Activated T-helper 2 cell treated with anti-CD3 and anti-CD28 coated beads, Interferon-gamma antibody, Interleukin-2, Interleukin-4, amounts not matched to agents 10 μg/mL and 5 μg/mL and 100 μg/mL, durations not matched to agents 14 hours and 24 hours and 36 hours (primary cell): ENCODE results near the gene ZNF777. TPM values are rescaled to one million over a fixed set of nuclear protein-coding genes. Genes with fewer than 3 reads are reported as not detected.

Experiments
- total RNA-seq: library from RNA; stranded (reverse); gene quantifications from 2 replicates; pipeline ENCODE4 v1.2.3, GENCODE V29; 2022

Gene ZNF777
- total RNA-seq, 1 donor from 2014 or later = 16.6 TPM

Other genes with a start within 250 kb of the ZNF777 start
- 18.4 and 20.1 TPM in 2 replicates for gene ZNF212, start 221.4 kb downstream of the ZNF777 start, total RNA-seq
- gene ZNF783, start 198.9 kb downstream of the ZNF777 start, total RNA-seq = 25.0 and 26.8 TPM in 2 replicates
- 23.7 and 26.4 TPM in 2 replicates for gene ZNF746, start 36.7 kb upstream of the ZNF777 start, total RNA-seq